Calu3 (cell line): ENCODE measurements around the gene DNAAF2. TPM values are rescaled to one million over a fixed set of nuclear protein-coding genes. Genes with fewer than 3 reads are reported as not detected.

Experiments
- BruUV-seq: library from RNA; stranded (reverse); fragments of 400-500 nt; replicated peaks from 2 replicates; lab custom pipeline; 2021; lab: Mats Ljungman, UMichigan
- CTCF ChIA-PET: fragments of 300-600 bp; sonication (Branson Sonifier 250); formaldehyde crosslinking; loops from one replicate; lab custom pipeline; 2022; ENCODE audit warnings: antibody characterized with exemption; lab: Charles Lee
- DNase-seq: peaks from one replicate; pipeline ENCODE4 v3.0.0; 2022
- H3K27ac Mint-ChIP-seq: one replicate; pipeline ENCODE4 v1.8.0; 2022; ENCODE audit warnings: mixed read lengths; ENCODE audit not compliant: unreplicated experiment
- H3K27me3 Mint-ChIP-seq: one replicate; pipeline ENCODE4 v1.8.0; 2022; ENCODE audit warnings: mixed read lengths; ENCODE audit not compliant: unreplicated experiment
- H3K36me3 Mint-ChIP-seq: one replicate; pipeline ENCODE4 v1.8.0; 2022; ENCODE audit warnings: mild to moderate bottlenecking, moderate library complexity, mixed read lengths; ENCODE audit not compliant: insufficient read depth, unreplicated experiment
- H3K4me1 Mint-ChIP-seq: one replicate; pipeline ENCODE4 v1.8.0; 2022; ENCODE audit warnings: mild to moderate bottlenecking, low read depth, mixed read lengths; ENCODE audit not compliant: unreplicated experiment
- H3K4me3 Mint-ChIP-seq: one replicate; pipeline ENCODE4 v1.8.0; 2022; ENCODE audit warnings: mild to moderate bottlenecking, low read depth, moderate library complexity, mixed read lengths; ENCODE audit not compliant: unreplicated experiment
- H3K9me3 Mint-ChIP-seq: one replicate; pipeline ENCODE4 v1.8.0; 2022; ENCODE audit warnings: low read depth, mixed read lengths; ENCODE audit not compliant: unreplicated experiment
- intact Hi-C: fragments of 100-400 bp; cut with micrococcal nuclease; formaldehyde crosslinking; loops from one replicate; pipeline ENCODE4 v1.10.0; 2022; ENCODE audit not compliant: unreplicated experiment
- total RNA-seq: library from RNA; stranded (reverse); gene quantifications from 2 replicates; pipeline ENCODE4 v1.2.3, GENCODE V29; 2022
- TF ChIP-seq, protein P1 (sequence below): fragments of 200-600 bp; IDR thresholded peaks from one replicate; pipeline ENCODE4 v1.8.0; 2022; ENCODE audit warnings: antibody characterized with exemption; ENCODE audit not compliant: unreplicated experiment

Gene DNAAF2
- total RNA-seq, 1 experiment from 2014 or later, result 11.3 TPM

DNA sequence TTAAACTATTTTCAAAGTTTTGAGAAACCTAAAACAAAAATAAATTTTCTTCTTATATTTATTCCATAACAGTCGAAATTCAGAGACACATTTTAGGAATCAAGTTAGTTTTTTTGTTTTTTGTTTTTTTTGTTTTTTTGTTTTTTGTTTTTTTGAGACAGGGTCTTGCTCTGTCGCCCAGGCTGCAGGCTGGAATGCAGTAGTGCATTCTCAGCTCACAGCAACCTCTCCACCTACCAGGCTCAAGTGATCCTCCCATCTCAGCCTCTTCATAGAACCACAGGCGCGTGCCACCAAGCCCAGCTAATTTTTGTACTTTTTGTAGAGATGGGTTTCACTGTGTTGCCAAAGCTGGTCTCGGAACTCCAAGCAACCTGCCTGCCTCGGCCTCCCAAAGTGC lies 18.5 kb upstream of the DNAAF2 start:
- Mint-ChIP-seq H3K4me1 (no peaks in the 10 kb centered on the region), H3K9me3 (no peaks in the 10 kb centered on the region), H3K27ac (no peak overlapping the region), H3K27me3 (no peaks in the 10 kb centered on the region), H3K36me3 (peaks cover 5% of the 10 kb centered on the region), H3K4me3 (no peak overlapping the region)
- intact Hi-C loops, result no loop called here
- CTCF ChIA-PET, result no interaction called here
- TF ChIP-seq, protein P1, sequence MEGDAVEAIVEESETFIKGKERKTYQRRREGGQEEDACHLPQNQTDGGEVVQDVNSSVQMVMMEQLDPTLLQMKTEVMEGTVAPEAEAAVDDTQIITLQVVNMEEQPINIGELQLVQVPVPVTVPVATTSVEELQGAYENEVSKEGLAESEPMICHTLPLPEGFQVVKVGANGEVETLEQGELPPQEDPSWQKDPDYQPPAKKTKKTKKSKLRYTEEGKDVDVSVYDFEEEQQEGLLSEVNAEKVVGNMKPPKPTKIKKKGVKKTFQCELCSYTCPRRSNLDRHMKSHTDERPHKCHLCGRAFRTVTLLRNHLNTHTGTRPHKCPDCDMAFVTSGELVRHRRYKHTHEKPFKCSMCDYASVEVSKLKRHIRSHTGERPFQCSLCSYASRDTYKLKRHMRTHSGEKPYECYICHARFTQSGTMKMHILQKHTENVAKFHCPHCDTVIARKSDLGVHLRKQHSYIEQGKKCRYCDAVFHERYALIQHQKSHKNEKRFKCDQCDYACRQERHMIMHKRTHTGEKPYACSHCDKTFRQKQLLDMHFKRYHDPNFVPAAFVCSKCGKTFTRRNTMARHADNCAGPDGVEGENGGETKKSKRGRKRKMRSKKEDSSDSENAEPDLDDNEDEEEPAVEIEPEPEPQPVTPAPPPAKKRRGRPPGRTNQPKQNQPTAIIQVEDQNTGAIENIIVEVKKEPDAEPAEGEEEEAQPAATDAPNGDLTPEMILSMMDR, result no peak
- BruUV-seq, result no TSS peak
- DNase-seq, result no peak

DNA sequence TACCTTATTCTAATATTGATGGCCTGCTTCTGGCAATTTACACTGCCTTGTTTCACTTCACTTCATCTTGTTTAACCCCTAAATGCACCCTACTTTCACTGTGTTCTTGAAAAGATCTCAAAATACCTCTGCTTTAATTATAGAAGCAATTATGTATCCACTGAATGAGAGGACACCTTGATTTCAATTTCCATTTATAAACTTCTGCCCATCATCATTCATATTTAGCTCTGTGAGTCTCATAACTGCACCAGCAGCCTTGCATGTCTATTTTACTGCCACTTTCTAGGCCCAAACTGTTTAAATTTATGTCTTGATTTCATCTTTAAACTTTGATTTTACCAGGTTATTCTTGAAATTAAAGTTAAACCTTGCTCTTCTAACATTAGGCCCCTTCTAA lies 7.1 kb upstream of the DNAAF2 start:
- peak overlapping the region; percentile 43 for H3K27ac Mint-ChIP-seq
- no peaks in the 10 kb centered on the region for H3K27me3 Mint-ChIP-seq
- H3K36me3 Mint-ChIP-seq, result peaks cover 42% of the 10 kb centered on the region
- no peak for DNase-seq
- CTCF ChIA-PET, result no interaction called here
- intact Hi-C loops, result no loop called here
- H3K4me1 Mint-ChIP-seq, result peaks cover 23% of the 10 kb centered on the region
- no TSS peak for BruUV-seq
- no peaks in the 10 kb centered on the region for H3K9me3 Mint-ChIP-seq
- H3K4me3 Mint-ChIP-seq, result no peak overlapping the region
- TF ChIP-seq, protein P1, result no peak

DNA sequence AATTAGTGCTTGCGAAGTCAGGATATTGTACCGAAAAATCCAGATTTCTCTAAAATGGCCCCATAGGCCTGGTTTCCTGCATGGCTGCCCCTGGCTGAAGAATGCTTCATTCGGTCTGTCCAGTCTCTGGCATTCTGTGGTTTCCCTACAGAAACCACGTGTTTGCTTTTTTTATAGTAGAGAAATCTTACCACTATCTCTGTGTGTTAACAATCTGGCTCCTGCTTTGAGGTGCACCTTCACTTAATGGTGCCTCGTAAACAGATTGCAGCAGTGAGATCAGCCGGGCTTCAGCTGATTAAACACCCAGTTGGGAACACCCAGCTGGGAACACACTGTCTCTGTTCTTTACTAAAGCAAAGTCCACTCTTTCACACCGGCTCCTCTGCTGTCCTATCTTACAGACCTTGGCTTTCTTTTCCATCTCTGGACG lies 6.7 kb upstream of the DNAAF2 start:
- H3K27ac Mint-ChIP-seq, result peak overlapping the region; percentile 43
- TF ChIP-seq, protein P1, result no peak
- no peak for DNase-seq
- H3K4me3 Mint-ChIP-seq, result no peak overlapping the region
- intact Hi-C loops, result no loop called here
- no peaks in the 10 kb centered on the region for H3K9me3 Mint-ChIP-seq
- peaks cover 44% of the 10 kb centered on the region for H3K36me3 Mint-ChIP-seq
- BruUV-seq, result no TSS peak
- H3K27me3 Mint-ChIP-seq, result no peaks in the 10 kb centered on the region
- H3K4me1 Mint-ChIP-seq, result peaks cover 27% of the 10 kb centered on the region
- CTCF ChIA-PET, result no interaction called here

- TF ChIP-seq, protein P1, result no peak
- Mint-ChIP-seq H3K4me3 (no peak overlapping the region), H3K27ac (no peak overlapping the region), H3K27me3 (no peaks in the 10 kb centered on the region), H3K36me3 (peaks cover 51% of the 10 kb centered on the region), H3K4me1 (peaks cover 32% of the 10 kb centered on the region), H3K9me3 (no peaks in the 10 kb centered on the region)
- DNase-seq, result no peak
- CTCF ChIA-PET, result no interaction called here
- intact Hi-C loops, result no loop called here
- no TSS peak for BruUV-seq
Measured at GRCh38 chr14:49640540-49641417, 5.7 kb upstream of the DNAAF2 start.
